OCI-M1 (cell line): Measurements from ENCODE around the gene HNF4A.

Experiments
- DNase-seq: peaks from one replicate; lab custom pipeline; 2025; lab: John Stamatoyannopoulos, UW

Gene HNF4A

DNA sequence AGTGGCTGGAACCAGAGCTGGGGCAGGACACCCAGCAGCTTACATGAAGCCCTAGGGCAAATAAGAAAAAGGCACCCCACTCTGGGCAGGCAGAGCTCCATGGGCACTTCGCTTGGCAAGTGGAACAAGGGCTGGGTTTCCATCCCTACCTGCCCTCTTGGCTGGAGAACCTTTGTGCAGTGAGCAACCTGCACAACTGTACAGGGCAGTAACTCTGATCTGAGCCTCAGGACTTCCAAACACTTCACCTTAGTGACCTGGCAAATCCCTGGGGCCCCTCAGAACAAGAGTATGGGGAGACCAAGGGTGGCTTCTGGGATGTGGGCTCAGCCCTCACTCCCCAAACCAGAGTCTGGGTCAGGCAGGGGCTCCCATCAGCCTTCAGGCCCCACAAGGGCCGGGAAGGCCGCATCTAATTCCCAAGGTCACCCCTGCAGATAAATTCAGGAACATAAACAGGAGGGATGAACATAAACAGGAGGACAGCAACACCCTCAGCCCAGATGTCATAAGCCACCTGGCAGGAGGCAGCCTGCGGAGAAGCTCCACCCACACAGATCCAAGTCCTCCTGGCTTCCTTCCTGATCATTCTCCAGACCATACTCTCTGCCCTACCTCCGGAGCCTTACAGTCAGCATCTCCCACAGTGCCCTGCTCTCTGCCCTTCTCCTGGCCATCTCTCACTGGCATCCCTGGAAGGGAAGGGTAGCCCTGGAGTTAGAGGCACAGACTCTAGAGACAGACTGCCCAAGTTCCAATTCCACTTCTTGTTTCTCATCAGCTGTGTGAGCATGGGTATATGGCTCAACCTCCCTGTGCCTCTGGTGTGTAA is 37.5 kb downstream of the HNF4A start:
- no peak for DNase-seq

DNA sequence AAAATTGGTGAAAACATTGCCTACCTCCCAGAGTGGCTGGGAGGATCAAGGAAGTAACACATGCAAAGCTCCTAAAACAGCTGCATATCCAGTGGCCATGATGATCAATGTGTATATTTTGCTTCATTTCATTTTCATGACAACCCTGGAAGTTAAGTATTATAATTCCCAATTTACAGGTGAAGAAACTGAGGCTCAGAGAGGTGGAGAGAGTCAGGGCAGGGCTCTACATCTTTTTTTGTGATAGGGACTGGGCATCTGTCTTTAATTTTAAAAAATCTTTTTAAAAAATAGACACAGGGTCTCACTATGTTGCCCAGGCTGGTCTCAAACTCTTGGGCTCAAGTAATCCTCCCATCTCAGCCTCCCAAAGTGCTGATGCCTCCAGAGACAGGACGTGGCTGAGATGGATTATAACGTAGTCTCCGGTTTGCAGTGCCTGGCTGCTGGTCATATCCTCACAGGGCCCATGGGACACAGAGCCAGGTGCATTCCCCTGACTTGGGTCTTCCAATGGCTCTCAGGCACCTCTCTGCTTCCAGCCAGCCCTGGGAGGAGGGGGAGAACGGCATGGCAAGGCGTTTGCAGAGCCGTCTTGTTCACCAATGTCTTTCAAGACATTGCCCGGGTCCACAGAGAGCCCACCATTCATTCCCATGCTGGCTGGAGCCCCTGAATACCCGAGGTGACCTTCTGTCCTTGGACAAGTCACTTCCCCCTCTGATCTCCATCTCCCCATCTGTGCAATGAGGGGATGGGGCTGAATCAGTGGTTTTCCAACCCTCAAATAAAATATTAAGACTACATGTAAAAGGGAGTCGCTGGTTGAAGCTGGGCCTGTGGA is 38.3 kb downstream of the HNF4A start:
- DNase-seq = no peak

DNA sequence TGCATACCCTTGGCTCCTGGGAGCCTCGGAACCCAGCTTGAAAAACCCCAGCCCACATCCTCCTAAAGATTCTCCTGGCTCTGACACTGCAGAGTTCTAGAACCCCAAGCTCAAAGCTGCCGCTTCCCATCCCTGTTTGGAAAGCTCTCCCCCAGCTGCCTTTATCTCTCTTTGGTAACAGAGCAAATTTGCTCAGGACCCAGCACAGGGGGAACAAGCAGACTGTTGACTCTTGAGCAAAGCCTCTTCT is 38.9 kb downstream of the HNF4A start:
- no peak for DNase-seq

DNA sequence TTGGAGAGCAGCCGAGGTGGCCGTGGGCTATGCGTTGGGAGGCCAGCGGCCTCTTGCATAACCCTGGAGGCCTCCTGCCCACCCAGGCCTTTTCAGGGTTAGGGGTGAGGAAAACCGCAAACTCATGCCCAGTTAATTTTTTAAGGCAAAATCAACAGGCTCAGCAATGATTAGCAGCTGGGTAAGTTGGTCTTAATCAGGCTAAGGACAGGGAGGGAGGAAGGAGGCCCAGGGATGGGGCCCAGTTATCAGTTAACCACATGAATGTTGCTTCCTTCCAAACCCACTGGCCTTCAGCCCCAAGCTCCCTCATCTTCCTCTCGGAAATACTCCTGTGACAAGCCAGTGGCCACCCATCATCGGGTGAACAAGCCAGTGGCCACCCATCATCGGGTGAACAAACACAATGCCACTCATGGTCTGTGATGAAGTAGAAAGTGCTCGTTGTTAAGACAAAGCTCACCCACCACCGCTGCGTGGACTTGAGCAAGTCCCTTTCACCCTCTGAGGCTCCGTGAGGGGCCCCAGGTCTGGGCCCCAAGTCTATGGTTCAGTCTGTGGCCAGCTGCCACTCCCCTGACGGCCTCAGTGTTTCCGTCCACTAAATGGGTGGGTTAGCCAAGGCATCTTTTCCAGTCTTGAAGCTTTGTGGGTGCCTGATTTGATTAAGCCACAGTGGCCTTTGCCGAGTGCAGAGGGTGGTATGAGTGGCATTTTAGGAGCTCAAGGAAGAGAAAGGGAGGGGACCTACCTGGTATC is 39.4 kb downstream of the HNF4A start:
- peak; percentile 81 for DNase-seq

DNA sequence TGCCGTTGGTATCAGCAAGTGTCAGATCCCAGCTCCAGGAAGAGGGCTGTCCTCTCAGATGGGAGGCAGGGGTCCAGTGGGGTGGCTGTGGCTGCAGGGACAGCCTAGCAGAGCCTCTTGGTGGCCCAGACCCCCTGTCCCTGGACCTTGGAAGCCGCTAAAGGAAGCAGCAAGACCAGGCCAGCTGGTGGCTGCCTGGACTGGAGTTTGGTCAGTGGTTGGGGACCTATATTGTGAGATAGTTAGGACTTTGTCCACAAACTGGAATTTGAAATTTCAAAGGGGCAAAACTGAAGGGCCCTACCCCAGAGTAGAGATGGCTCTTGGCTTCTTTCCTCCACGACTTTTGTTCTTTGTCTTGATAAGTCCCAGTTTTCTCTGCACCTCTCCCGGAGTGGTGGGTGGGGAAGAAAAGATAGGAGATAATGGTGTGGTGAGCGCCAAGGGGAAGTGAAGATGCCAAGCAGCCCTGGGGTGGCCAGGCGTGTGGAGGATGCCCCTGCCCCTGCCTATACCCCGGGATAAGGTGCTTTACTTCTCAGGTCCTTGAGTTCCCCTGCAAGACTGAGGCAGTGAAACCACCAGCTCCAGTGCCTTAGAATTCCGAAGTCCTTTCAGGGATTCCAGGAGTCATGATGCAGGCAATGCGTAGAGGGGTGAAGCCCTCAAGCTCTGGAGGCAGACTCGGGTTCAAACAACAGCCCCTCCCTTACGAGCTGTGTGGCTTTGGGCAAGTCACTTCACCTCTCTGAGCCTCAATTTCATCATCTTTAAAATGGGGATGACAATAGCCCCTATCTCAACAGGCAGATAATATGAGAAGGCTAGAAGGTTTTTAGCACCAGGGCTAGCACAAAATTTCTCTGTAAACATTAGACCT is 40.2 kb downstream of the HNF4A start:
- peak; percentile 25 for DNase-seq

DNA sequence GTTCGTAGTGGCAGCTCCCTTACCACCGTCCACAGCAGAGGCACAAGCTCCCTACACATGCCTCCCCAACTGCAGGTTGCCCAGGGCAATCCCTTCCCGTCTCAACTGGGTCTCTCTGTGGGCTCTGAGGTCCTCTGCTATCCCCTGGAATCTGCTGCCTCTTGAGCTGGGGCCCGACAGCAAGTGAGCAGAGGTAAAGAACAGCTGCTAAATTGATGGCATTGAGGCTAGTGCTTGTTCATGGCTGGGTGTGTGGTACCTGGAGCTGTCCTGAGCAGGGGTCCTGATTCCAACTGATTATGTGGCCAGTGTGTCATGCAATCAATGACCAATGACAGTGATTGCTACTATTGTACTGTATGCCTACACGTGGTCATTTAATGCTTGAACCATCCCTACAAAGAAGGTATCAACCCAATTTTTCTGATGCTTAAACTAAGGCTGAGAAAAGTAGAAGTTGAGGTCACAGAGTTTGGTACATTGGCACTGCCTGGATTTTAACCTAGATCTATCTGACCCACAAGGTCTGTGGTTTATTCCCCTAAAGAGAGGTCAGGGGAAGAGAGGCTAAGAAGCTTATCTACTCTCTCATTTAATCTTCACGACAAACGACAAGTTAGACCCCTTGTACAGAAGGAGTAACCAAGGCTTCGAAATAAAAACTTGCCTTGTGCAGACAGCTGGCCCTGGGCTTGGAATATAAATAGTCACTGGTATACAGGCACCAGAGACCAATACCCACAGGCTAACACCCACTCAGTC is 41.1 kb downstream of the HNF4A start:
- peak; percentile 27 for DNase-seq

DNA sequence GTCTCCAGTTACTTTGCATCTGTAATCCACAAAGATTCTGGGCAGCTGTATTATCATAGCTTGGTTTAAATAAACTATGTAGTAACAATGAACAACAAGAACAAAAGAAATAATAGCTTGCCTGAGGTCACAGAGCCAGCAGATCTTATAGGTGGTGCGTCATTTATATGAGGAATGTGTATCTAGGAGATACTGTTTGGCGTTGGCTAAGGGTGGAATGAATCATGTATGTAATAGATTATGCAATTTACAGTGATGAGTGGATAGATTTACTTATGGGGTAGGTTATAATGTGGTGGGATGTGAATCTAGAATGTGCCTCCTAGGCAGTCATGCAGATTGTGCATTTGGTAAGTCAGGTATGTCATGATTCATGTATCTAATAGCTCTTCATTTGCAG is 42.8 kb downstream of the HNF4A start:
- DNase-seq = no peak

DNA sequence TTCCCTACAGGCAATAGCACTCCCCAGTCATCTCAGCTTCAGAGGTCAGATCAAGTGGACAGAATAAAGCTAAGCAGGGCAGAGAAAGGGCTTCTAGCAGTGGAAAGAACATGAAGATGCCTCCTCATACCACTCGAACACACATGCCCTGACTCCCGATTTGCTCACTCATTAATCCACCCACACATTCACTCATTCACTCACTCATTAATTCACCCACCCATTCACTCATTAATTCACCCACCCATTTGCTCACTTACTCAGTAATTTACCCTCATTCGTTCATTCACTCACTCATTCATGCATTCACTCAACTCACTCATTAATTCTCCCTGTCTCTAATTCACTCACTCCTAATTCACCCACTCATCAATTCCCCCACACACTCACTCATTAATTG is 43.9 kb downstream of the HNF4A start:
- no peak for DNase-seq

DNA sequence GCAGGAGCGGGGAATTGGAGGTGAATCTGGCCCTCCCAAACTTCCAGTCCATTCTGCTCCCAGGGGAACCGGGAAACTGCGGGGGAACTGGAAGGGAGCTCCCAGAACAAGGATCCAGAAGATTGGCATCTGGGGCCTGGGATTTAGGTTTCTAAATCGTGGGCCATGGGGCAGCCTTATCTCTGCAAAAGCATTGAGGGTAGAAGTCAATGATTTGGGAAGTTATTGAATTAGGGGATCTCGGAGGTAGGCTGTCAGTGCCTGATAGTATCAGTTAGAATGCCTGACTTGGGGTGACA is 45.1 kb downstream of the HNF4A start:
- DNase-seq = no peak

DNA sequence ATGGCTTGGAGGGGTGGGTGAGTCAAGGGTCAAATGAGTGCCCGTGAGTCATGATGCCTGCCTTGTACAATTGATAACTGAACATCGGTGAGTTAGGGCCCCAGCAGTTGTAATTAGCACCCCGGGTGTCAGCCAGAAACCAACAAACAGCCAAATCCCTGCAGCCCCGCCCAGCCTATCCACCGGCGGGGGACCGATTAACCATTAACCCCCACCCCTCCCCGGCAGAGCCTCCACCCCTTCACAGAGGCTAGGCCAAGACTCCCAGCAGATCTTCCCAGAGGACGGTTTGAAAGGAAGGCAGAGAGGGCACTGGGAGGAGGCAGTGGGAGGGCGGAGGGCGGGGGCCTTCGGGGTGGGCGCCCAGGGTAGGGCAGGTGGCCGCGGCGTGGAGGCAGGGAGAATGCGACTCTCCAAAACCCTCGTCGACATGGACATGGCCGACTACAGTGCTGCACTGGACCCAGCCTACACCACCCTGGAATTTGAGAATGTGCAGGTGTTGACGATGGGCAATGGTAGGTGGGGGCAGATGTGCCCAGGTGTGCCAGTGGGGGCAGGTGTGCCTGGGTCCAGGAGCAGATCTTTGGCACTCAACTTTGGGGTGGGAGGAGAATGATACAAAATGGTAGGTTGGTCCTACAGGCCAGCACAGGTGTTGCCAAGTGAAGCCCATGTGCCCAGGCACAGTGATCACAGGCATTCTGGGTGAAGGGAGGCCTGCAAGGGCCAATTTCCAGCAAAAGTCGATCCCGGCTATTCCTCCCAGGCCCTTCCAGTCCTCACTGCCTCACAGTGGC is 45.7 kb downstream of the HNF4A start:
- no peak for DNase-seq

DNA sequence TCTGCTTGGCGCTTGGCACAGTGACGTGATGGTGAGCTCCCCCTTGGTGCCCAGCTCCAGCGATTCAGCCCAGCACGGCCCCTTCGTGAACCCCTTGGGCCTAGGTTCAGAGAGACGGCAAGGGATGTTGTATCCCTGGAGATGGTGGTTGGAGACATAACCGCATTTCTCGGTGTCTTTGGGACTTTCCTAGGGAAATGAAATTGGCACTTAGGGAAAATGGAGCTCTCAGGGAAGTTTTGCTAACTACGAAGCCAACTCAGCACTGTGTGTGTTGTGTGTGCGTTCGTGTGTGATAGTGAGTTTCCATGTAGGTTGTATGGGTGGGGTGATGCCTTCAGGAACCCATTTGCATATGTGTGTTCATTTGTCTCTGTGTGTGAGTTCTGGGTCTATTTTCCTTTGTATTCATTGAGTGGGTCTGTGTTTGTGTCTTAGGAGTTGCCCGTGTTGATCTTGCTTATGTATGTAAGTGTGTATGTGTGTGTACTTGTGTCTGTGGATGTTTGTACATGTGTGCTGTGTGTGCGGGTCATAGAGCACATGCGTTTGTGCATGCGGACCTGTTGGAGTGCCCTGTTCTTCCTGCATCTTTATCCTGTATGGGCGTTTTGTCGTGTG is 46.4 kb downstream of the HNF4A start:
- no peak for DNase-seq

DNA sequence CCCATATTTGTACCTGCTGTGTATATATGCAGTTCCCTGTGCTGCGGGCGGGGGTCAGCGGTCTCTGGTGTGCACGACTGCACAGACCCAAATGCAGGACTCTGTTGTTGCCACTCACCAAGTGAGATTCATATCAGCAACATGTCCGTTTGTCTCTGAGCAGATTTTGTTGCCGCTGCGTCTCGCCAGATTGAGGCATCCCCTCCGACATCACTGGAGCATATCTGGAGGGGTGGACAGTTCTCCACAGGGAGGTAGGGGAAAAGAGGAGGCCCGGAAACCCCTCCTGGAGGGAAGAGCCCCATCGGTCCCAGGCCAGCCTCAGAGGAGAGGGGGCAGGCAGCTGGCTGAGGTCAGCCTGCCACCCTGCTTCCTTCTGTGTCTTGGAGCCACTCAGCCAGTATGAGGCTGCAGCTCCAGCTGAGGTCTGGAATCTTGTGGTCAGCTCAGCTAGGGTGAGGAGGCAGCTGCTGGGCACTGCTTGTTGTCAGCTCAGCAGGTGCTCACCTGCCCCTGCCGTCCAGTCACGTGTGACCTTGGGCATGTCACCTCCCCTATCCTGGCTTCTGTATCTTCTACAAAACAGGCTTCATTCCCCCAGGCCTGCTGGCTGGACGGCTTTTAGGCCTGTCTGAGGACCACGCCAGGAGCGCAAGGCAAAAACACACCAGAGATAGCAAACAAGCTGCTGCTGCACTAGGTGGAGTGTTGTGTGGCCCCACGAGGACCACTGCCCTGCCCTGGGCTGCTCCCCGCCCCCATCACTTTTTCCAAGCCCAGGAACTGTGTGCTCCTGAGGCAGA is 47.1 kb downstream of the HNF4A start:
- DNase-seq = no peak

DNA sequence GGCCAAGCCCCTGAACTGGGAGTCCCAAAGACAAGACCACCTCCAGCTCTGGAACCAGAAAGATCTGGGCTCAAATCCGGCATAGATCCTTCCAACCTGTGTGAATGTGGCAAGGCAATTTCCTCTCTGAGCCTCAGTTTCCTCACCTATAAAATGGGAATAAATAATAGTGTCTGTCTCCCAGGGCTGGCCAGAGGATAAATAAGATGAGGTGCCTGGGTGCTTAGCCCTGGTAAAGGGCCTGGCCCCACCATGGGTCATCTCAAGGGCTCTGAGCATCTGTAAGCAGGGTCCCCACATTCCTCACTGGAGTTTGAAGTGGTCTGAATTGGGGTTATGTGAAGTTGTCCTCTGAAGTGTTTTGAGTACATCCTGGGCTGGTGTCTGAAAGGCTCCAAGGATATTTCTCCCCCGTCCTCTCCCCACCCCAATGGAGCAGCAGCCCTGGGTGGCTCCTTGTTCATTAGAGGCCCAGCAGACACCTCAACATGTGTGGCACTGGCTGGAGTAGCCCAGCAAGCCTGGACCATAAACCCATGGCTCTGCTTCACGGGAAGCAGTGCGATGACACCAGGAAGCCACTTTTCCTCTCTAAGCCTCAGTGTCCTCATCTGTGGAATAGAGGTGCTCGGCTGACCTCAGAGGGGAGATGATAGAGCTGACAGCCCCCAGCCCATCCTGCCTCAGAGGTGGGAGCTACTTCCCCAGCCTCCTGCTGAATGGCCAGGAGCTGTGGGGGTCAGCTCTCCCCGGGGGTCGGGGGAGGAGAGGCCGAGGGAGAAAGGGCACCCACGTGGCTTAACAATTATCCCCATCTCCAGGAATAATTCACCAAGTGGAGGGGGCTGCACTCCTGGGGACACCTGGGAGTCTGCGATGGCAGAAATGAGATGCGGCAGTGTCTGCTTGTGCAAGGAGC is 48.0 kb downstream of the HNF4A start:
- DNase-seq = no peak

DNA sequence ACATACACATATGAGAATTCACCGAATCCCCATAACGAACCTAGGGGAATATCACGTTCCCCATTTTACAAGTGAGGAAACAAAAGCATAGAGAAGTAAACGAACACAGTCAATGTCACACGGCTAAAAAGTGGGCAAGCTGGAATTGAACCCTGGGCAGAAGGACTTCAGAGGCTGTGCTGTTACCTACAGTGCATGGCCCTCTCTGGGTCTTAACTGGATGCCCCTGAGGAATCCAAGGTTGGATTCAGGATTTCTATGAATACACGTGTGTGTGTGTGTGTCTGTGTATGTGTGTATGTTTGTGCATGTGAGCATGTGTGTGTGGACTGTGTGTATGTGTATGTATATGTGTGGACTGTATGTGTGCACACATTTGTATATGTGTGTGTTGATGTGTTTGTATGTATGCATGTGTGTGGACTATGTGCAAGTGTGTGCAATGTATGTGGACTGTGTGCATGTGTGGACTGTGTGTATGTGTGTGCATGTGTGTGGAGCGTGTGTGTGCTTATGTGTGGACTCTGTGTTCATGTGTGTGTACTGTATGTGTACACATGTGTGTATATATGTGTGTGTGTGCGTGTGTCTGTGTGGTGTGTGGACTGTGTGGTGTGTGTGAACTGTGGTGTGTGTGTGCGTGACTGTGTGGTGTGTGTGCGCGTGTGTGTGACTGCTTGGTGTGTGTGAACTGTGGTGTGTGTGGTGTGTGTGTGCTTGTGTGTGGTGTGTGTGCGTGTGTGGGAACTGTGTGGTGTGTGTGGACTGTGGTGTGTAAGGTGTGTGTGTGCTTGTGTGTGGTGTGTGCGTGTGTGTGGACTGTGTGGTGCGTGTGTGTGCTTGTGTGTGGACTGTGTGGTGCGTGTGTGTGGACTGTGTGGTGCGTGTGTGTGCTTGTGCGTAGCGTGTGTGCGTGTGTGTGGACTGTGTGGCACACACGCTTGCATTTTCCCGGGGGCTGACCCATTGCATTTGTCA is 49.0 kb downstream of the HNF4A start:
- DNase-seq = no peak

DNA sequence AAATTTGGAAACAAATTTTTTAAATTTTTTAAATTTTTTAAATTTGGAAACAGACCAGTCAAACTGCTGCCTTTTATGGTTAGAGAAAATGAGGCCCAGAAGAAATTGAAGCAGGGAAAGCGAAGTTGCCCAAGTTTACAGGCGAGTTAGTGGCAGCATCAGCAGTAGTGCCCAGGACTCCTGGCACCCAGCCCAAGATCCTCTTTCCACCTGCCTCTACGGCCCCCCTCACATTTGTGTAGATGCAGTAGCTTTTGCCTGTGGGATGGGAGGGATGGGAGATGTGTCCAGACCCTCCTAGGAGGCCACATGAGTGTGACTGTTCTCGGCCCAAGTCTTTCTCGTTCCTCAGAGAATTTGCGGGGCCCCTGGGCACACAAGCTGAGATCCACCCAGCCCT is 49.8 kb downstream of the HNF4A start:
- no peak for DNase-seq

DNA sequence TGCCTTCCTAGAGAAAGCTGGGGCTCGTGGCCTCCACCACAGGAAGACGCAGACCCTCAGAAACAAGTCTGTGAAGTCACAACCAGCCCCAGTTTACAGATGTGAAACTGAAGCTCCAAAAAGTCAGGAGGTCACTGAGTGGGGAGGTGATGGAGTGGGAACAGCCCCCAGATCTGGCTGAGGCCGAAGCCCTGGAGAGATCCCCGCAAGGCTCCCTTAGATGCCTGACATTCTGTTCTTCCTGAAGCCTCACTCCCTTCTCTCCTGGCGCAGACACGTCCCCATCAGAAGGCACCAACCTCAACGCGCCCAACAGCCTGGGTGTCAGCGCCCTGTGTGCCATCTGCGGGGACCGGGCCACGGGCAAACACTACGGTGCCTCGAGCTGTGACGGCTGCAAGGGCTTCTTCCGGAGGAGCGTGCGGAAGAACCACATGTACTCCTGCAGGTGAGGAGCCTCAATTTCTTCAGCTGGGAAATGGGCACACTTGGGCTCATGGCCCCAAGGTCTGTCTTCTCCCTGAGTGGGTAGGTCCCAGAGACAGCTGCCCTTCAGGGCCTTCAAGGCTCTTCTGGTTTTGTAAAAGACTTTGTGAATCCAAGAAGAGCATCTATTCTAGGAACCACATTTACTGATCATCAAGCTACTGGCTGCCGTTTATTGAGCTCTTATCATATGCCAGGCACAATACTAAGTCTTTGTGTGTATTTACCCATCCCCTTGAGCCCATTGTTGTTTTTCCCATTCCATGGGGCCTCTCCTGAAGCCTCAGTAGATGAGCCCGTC is 50.5 kb downstream of the HNF4A start:
- DNase-seq = no peak
